Smooth muscle cell (in vitro differentiated cells): ENCODE results near the gene PADI1. TPM values are rescaled to one million over a fixed set of nuclear protein-coding genes. Genes with fewer than 3 reads are reported as not detected.

Source experiments
- DNase-seq: peaks from one replicate; lab custom pipeline; 2025; ENCODE audit not compliant: unreplicated experiment; lab: John Stamatoyannopoulos, UW
- H2AFZ ChIP-seq: fragments of 200-600 bp; sonication (generic); 2 replicates; pipeline ENCODE4 v1.6.0; 2016; ENCODE audit warnings: antibody characterized with exemption, low read depth, mild to moderate bottlenecking
- H3F3A ChIP-seq: fragments of 200-600 bp; sonication (generic); 2 replicates; pipeline ENCODE4 v1.6.0; 2017; ENCODE audit warnings: antibody characterized with exemption, low read depth
- H3K27ac ChIP-seq: fragments of 200-600 bp; sonication (generic); 2 replicates; pipeline ENCODE4 v1.5.1; 2016; ENCODE audit warnings: low read depth, mild to moderate bottlenecking
- H3K27me3 ChIP-seq: fragments of 200-600 bp; sonication (generic); 2 replicates; pipeline ENCODE4 v1.6.1; 2016; ENCODE audit warnings: low read depth, mild to moderate bottlenecking
- H3K36me3 ChIP-seq: fragments of 200-600 bp; sonication (generic); 2 replicates; pipeline ENCODE4 v1.5.1; 2016; ENCODE audit warnings: low read depth
- H3K4me1 ChIP-seq: fragments of 200-600 bp; sonication (generic); 2 replicates; pipeline ENCODE4 v1.5.1; 2016; ENCODE audit warnings: low read depth
- H3K4me2 ChIP-seq: fragments of 200-600 bp; sonication (generic); 2 replicates; pipeline ENCODE4 v1.6.0; 2016; ENCODE audit warnings: mild to moderate bottlenecking
- H3K4me3 ChIP-seq: fragments of 200-600 bp; sonication (generic); 2 replicates; pipeline ENCODE4 v1.5.1; 2016; ENCODE audit warnings: mild to moderate bottlenecking
- H3K79me2 ChIP-seq: fragments of 200-600 bp; sonication (generic); 2 replicates; pipeline ENCODE4 v1.6.0; 2016; ENCODE audit warnings: low read depth, mild to moderate bottlenecking
- H3K9ac ChIP-seq: fragments of 200-600 bp; sonication (generic); 2 replicates; pipeline ENCODE4 v1.6.0; 2016; ENCODE audit warnings: low read depth
- H3K9me3 ChIP-seq: fragments of 200-600 bp; sonication (generic); replicated peaks from 2 replicates; pipeline ENCODE4 v1.5.1; 2016; ENCODE audit warnings: low read depth
- H4K20me1 ChIP-seq: fragments of 200-600 bp; sonication (generic); 2 replicates; pipeline ENCODE4 v1.6.0; 2016; ENCODE audit warnings: low read depth
- CTCF ChIP-seq: fragments of 200-600 bp; sonication (generic); IDR thresholded peaks from 2 replicates; pipeline ENCODE4 v1.5.1; 2017; ENCODE audit warnings: borderline replicate concordance, mild to moderate bottlenecking, antibody characterized with exemption; ENCODE audit not compliant: insufficient read depth, poor library complexity, severe bottlenecking
- WGBS: methylation state at CpG from one replicate; pipeline ENCODE4 v1.1.7; 2016; ENCODE audit warnings: low lambda C conversion rate; 5-methylcytosine and 5-hydroxymethylcytosine counted together
- microRNA-seq: library from miRNA; unstranded; fragments of <30 nt; microRNA quantifications from one replicate; pipeline ENCODE4, GENCODE V29; 2016; ENCODE audit warnings: borderline number of aligned reads
- polyA plus RNA-seq: library from polyadenylated mRNA; unstranded; fragments of >200 nt; fragmentation: Nextera tagmentation; extraction: Ambion mirVana; gene quantifications from 2 replicates; pipeline ENCODE4 v1.2.1, GENCODE V29; 2016
- small RNA-seq: library from RNA; depleted of rRNA; stranded (forward); fragments of <200 nt; gene quantifications from one replicate; pipeline ENCODE3, GENCODE V24; 2014
- total RNA-seq: library from RNA; depleted of rRNA; stranded (reverse); fragments of >200 nt; gene quantifications from 2 replicates; pipeline ENCODE4 v1.2.3, GENCODE V29; 2014

Gene PADI1
- total and polyA plus RNA-seq, 2 experiments from 2014 or later, result 1.7 TPM; not detected in 1

GRCh38 chr1:17292299-17293160, 87.6 kb downstream of the PADI1 start:
- Histone ChIP-seq H2AFZ (no peak overlapping the region), H3K36me3 (no peaks in the 10 kb centered on the region), H3K4me1 (no peaks in the 10 kb centered on the region), H3K79me2 (no peaks in the 10 kb centered on the region), H3K27ac (no peak overlapping the region), H3K9ac (no peak overlapping the region), H3K4me3 (no peak overlapping the region), H3K27me3 (no peaks in the 10 kb centered on the region), H3K4me2 (no peak overlapping the region), H4K20me1 (no peaks in the 10 kb centered on the region), H3K9me3 (no peaks in the 10 kb centered on the region), H3F3A (peaks cover 7% of the 10 kb centered on the region)
- WGBS, result 68% methylated on average over 7 of the region's 7 CpGs
- no peak for TF ChIP-seq CTCF
- no peak for DNase-seq

GRCh38 chr1:17293681-17294425, 88.9 kb downstream of the PADI1 start:
- Histone ChIP-seq H3K27ac (no peak overlapping the region), H3K4me2 (no peak overlapping the region), H2AFZ (no peak overlapping the region), H3K4me3 (no peak overlapping the region), H3K79me2 (no peaks in the 10 kb centered on the region), H4K20me1 (no peaks in the 10 kb centered on the region), H3K4me1 (no peaks in the 10 kb centered on the region), H3K9me3 (no peaks in the 10 kb centered on the region), H3K27me3 (no peaks in the 10 kb centered on the region), H3K36me3 (no peaks in the 10 kb centered on the region), H3K9ac (no peak overlapping the region), H3F3A (peaks cover 7% of the 10 kb centered on the region)
- 82% methylated on average over 14 of the region's 14 CpGs for WGBS
- DNase-seq, result no peak
- no peak for TF ChIP-seq CTCF

GRCh38 chr1:17295292-17295691, 90.4 kb downstream of the PADI1 start:
- 96% methylated on average over 4 of the region's 4 CpGs for WGBS
- Histone ChIP-seq H3K79me2 (no peaks in the 10 kb centered on the region), H2AFZ (no peak overlapping the region), H3K4me2 (no peak overlapping the region), H3K4me1 (no peaks in the 10 kb centered on the region), H3K27ac (no peak overlapping the region), H3K36me3 (no peaks in the 10 kb centered on the region), H3K9me3 (no peaks in the 10 kb centered on the region), H3K27me3 (no peaks in the 10 kb centered on the region), H3F3A (no peaks in the 10 kb centered on the region), H3K4me3 (no peak overlapping the region), H3K9ac (no peak overlapping the region), H4K20me1 (no peaks in the 10 kb centered on the region)
- DNase-seq, result no peak
- TF ChIP-seq CTCF, result no peak

Small RNA genes lying within 50 kb of the gene (microRNA-seq; reads per million reads assigned to microRNA genes)
- gene MIR3972, result not detected

Small RNA genes lying within 50 kb of the gene (small RNA-seq; reads per million reads assigned to genes)
- not detected for gene MIR3972

Other genes starting within 250 kb of the PADI1 start
- gene MFAP2, start 224.5 kb upstream of the PADI1 start, total RNA-seq, result 307 and 325 TPM in 2 replicates
- 858 and 885 TPM in 2 replicates for gene MFAP2, start 224.5 kb upstream of the PADI1 start, polyA plus RNA-seq
- 16.0 and 27.7 TPM in 2 replicates for gene ATP13A2, start 193.2 kb upstream of the PADI1 start, total RNA-seq
- 42.3 and 64.3 TPM in 2 replicates for gene ATP13A2, start 193.2 kb upstream of the PADI1 start, polyA plus RNA-seq
- gene SDHB, start 151.1 kb upstream of the PADI1 start, total RNA-seq, result 126 and 174 TPM in 2 replicates
- gene SDHB, start 151.1 kb upstream of the PADI1 start, polyA plus RNA-seq, result 111 and 123 TPM in 2 replicates
- not detected in 2 replicates for gene PADI2, start 85.7 kb upstream of the PADI1 start, total RNA-seq
- not detected in 2 replicates for gene PADI2, start 85.7 kb upstream of the PADI1 start, polyA plus RNA-seq
- not detected in 2 replicates for gene PADI3, start 44.0 kb downstream of the PADI1 start, total RNA-seq
- not detected in 2 replicates for gene PADI3, start 44.0 kb downstream of the PADI1 start, polyA plus RNA-seq
- gene PADI4, start 103.1 kb downstream of the PADI1 start, total RNA-seq, result not detected in 2 replicates
- gene PADI4, start 103.1 kb downstream of the PADI1 start, polyA plus RNA-seq, result not detected in 2 replicates
- gene PADI6, start 167.1 kb downstream of the PADI1 start, total RNA-seq, result not detected in 2 replicates
- not detected in 2 replicates for gene PADI6, start 167.1 kb downstream of the PADI1 start, polyA plus RNA-seq
- 35.2 and 44.5 TPM in 2 replicates for gene RCC2, start 234.5 kb downstream of the PADI1 start, total RNA-seq
- 21.2 and 28.0 TPM in 2 replicates for gene RCC2, start 234.5 kb downstream of the PADI1 start, polyA plus RNA-seq